Gastroesophageal sphincter (tissue), 3 donors: ENCODE data around the gene TSC22D3.
A peak's percentile ranks its signal among the peaks of the same experiment; 100 is the strongest.

Experiments
- EP300 ChIP-seq: sonication (generic); formaldehyde crosslinking; IDR thresholded peaks from one replicate; pipeline ENCODE4 v1.6.1; 2017; ENCODE audit warnings: antibody characterized with exemption, mild to moderate bottlenecking
- POLR2A ChIP-seq, 2 donors: fragments of 450-650 bp; IDR thresholded peaks; one replicate each; pipeline ENCODE4 v1.6.1; 2017; ENCODE audit warnings: antibody characterized with exemption in 2 of 2, mild to moderate bottlenecking in 2 of 2, moderate library complexity in 1 of 2
- POLR2AphosphoS5 ChIP-seq: sonication (generic); formaldehyde crosslinking; IDR thresholded peaks from one replicate; pipeline ENCODE4 v1.6.1; 2017; ENCODE audit warnings: antibody characterized with exemption
- TF ChIP-seq, protein P1 (sequence below), 4 experiments: fragments of 200-600 bp in 2 of 4; fragments of 450-650 bp in 2 of 4; sonication (generic) in 1 of 4; IDR thresholded peaks; one replicate each; pipeline ENCODE4 v1.5.1; 2017 to 2019; ENCODE audit warnings: antibody characterized with exemption in 4 of 4, mild to moderate bottlenecking in 2 of 4, moderate library complexity in 2 of 4

DNA sequence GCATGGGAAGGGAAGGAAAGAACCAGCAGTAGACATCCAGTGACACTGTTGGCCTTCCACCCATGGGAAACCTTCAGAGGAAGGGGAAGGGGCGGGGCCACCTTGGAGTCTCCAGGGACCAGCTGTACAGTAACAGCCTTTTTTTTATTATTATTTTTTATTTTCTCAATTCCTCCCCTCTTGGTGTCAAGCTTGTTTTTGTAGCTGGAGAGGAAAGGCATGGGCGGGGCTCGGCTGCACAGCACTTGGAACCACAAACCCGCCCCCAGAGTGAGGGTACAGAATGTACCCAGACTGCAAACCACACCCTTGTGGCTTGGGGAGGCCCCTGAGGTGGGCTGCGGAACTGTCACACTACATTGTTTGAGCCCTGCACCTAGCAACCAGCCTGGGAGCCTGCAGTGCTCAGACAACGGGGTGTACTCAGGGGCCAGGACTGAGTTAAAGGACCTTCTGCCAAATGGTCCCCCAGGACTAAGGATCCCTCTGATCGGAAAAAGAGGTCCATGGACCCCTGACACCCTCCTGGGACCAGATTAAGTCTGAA is 101.6 kb downstream of the TSC22D3 start:
- TF ChIP-seq, protein P1, sequence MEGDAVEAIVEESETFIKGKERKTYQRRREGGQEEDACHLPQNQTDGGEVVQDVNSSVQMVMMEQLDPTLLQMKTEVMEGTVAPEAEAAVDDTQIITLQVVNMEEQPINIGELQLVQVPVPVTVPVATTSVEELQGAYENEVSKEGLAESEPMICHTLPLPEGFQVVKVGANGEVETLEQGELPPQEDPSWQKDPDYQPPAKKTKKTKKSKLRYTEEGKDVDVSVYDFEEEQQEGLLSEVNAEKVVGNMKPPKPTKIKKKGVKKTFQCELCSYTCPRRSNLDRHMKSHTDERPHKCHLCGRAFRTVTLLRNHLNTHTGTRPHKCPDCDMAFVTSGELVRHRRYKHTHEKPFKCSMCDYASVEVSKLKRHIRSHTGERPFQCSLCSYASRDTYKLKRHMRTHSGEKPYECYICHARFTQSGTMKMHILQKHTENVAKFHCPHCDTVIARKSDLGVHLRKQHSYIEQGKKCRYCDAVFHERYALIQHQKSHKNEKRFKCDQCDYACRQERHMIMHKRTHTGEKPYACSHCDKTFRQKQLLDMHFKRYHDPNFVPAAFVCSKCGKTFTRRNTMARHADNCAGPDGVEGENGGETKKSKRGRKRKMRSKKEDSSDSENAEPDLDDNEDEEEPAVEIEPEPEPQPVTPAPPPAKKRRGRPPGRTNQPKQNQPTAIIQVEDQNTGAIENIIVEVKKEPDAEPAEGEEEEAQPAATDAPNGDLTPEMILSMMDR (IDR thresholded peaks at IDR 0.05) = peak in 2 of 4 experiments; percentile 22 to 25
- TF ChIP-seq POLR2A (IDR thresholded peaks at IDR 0.05) (no peak), POLR2AphosphoS5 (peak; percentile 77), EP300 (peak; percentile 58)
